GM12878 (cell line): ENCODE data around the gene SPTBN2. TPM values are rescaled to one million over a fixed set of nuclear protein-coding genes. Genes with fewer than 3 reads are reported as not detected.
A peak's percentile ranks its signal among the peaks of the same experiment; 100 is the strongest.

Source experiments
- BACH1 ChIP-seq: fragments of 450-650 bp; IDR thresholded peaks from 2 replicates; pipeline ENCODE4 v1.6.1; 2017; ENCODE audit warnings: mild to moderate bottlenecking, borderline replicate concordance
- BHLHE40 ChIP-seq, 2 experiments: fragments of 450-650 bp in 1 of 2; IDR thresholded peaks; 2 replicates each; pipeline ENCODE4 v1.6.1; 2011 to 2017; ENCODE audit warnings: low read depth in 2 of 2, borderline replicate concordance in 1 of 2, improper control_type of control experiment in 1 of 2, low read length in 1 of 2, mild to moderate bottlenecking in 1 of 2
- BMI1 ChIP-seq: fragments of 450-650 bp; IDR thresholded peaks from 2 replicates; pipeline ENCODE4 v1.6.1; 2016; ENCODE audit warnings: mild to moderate bottlenecking, moderate library complexity, borderline replicate concordance
- BRCA1 ChIP-seq: IDR thresholded peaks from 2 replicates; pipeline ENCODE4 v1.6.1; 2011; ENCODE audit warnings: low read depth, low read length, improper control_type of control experiment
- CHD2 ChIP-seq: IDR thresholded peaks from 2 replicates; pipeline ENCODE4 v1.6.1; 2011; ENCODE audit warnings: low read depth, low read length, improper control_type of control experiment, borderline replicate concordance
- CREB1 ChIP-seq: IDR thresholded peaks from 2 replicates; pipeline ENCODE4 v1.6.1; 2012; ENCODE audit warnings: low read depth, mild to moderate bottlenecking, inconsistent platforms
- EGR1 ChIP-seq, 2 experiments: IDR thresholded peaks; 1 replicate in 1 of 2; 2 replicates in 1 of 2; pipeline ENCODE4 v1.6.1; 2011 to 2012; ENCODE audit warnings: low read depth in 2 of 2, low read length in 2 of 2, borderline replicate concordance in 1 of 2, mild to moderate bottlenecking in 1 of 2, moderate library complexity in 1 of 2
- FOXK2 ChIP-seq: fragments of 450-650 bp; IDR thresholded peaks from 2 replicates; pipeline ENCODE4 v1.6.1; 2017; ENCODE audit warnings: mild to moderate bottlenecking, moderate library complexity
- JUND ChIP-seq: IDR thresholded peaks from 2 replicates; pipeline ENCODE4 v1.6.1; 2012; ENCODE audit warnings: low read depth, mild to moderate bottlenecking, low read length, improper control_type of control experiment, moderate library complexity
- KLF5 ChIP-seq: fragments of 450-650 bp; IDR thresholded peaks from 2 replicates; pipeline ENCODE4 v1.6.1; 2014; ENCODE audit warnings: mild to moderate bottlenecking; ENCODE audit not compliant: partially characterized antibody
- NRF1 ChIP-seq: conservative IDR thresholded peaks from 2 replicates; pipeline ENCODE4 v1.6.1; 2011; ENCODE audit warnings: mild to moderate bottlenecking, low read depth, low read length, improper control_type of control experiment
- PAX5 ChIP-seq: IDR thresholded peaks from 2 replicates; pipeline ENCODE4 v1.6.1; 2011; ENCODE audit warnings: low read depth, low read length, borderline replicate concordance
- PML ChIP-seq: IDR thresholded peaks from 2 replicates; pipeline ENCODE4 v1.6.1; 2012; ENCODE audit warnings: low read length, inconsistent platforms
- POLR2AphosphoS5 ChIP-seq: IDR thresholded peaks from 2 replicates; pipeline ENCODE4 v1.6.1; 2011; ENCODE audit warnings: mild to moderate bottlenecking, low read length, inconsistent platforms
- POU2F2 ChIP-seq: IDR thresholded peaks from 3 replicates; pipeline ENCODE4 v1.6.1; 2011; ENCODE audit warnings: low read depth, mild to moderate bottlenecking, low read length, borderline replicate concordance
- RAD21 ChIP-seq: IDR thresholded peaks from 2 replicates; pipeline ENCODE4 v1.6.1; 2011; ENCODE audit warnings: mild to moderate bottlenecking, low read depth, low read length, moderate library complexity; ENCODE audit not compliant: insufficient read depth
- RBBP5 ChIP-seq: fragments of 200-600 bp; sonication (generic); conservative IDR thresholded peaks from 2 replicates; pipeline ENCODE4 v1.6.1; 2016
- RELA ChIP-seq: fragments of 450-650 bp; IDR thresholded peaks from 2 replicates; pipeline ENCODE4 v1.8.0; 2014; ENCODE audit warnings: borderline replicate concordance; ENCODE audit not compliant: partially characterized antibody
- RUNX3 ChIP-seq: IDR thresholded peaks from 2 replicates; pipeline ENCODE4 v1.6.1; 2012; ENCODE audit warnings: low read length, inconsistent platforms
- SREBF2 ChIP-seq: IDR thresholded peaks from 2 replicates; pipeline ENCODE4 v1.6.1; 2012; ENCODE audit warnings: mild to moderate bottlenecking, low read length
- WRNIP1 ChIP-seq: IDR thresholded peaks from 2 replicates; pipeline ENCODE4 v1.6.1; 2011; ENCODE audit warnings: low read depth, low read length, improper control_type of control experiment, borderline replicate concordance
- ZBED1 ChIP-seq: IDR thresholded peaks from 2 replicates; pipeline ENCODE4 v1.6.1; 2016; ENCODE audit warnings: borderline replicate concordance
- polyA plus RNA-seq, 11 experiments: library from polyadenylated mRNA; depleted of rRNA in 4 of 11; unstranded in 6 of 11; stranded (reverse) in 5 of 11; fragments of >200 nt; fragmentation: Nextera tagmentation in 4 of 11; fragmentation: Illumina TruSeq in 1 of 11; extraction: Ambion mirVana in 4 of 11; extraction: Trizol in 1 of 11; gene quantifications; 1 replicate in 1 of 11; 2 replicates in 10 of 11; pipeline versions ENCODE4 v1.2.1 to v1.2.3, GENCODE V29; 2011 to 2016; ENCODE audit warnings: inconsistent platforms in 2 of 11, missing spikeins in 2 of 11, low read depth in 1 of 11
- total RNA-seq, 4 experiments: library from RNA; depleted of rRNA in 3 of 4; stranded (reverse); fragments of >200 nt in 3 of 4; fragmentation: Illumina TruSeq in 1 of 4; extraction: Trizol in 1 of 4; gene quantifications; 2 replicates each; pipeline versions ENCODE4 v1.2.1 to v1.2.3, GENCODE V29; 2013 to 2021
- TF ChIP-seq, protein P1 (sequence below): IDR thresholded peaks from 2 replicates; pipeline ENCODE4 v1.6.1; 2012; ENCODE audit warnings: low read depth, low read length, improper control_type of control experiment
- TF ChIP-seq, protein P2 (sequence below): IDR thresholded peaks from 2 replicates; pipeline ENCODE4 v1.6.1; 2011; ENCODE audit warnings: borderline replicate concordance, low read depth, mild to moderate bottlenecking, moderate library complexity, mixed read lengths, low read length; ENCODE audit not compliant: insufficient read depth; ENCODE audit errors: extremely low read length
- TF ChIP-seq, protein P3 (sequence below): fragments of 450-650 bp; IDR thresholded peaks from 2 replicates; pipeline ENCODE4 v1.6.1; 2017; ENCODE audit warnings: mild to moderate bottlenecking, moderate library complexity

Gene SPTBN2
- total and polyA plus RNA-seq, 10 of the 15 experiments (the other 5 are each of a cell fraction or from before 2014, with no cell fraction given): 0.38 to 1.0 (median 0.69) TPM; not detected in 5

DNA sequence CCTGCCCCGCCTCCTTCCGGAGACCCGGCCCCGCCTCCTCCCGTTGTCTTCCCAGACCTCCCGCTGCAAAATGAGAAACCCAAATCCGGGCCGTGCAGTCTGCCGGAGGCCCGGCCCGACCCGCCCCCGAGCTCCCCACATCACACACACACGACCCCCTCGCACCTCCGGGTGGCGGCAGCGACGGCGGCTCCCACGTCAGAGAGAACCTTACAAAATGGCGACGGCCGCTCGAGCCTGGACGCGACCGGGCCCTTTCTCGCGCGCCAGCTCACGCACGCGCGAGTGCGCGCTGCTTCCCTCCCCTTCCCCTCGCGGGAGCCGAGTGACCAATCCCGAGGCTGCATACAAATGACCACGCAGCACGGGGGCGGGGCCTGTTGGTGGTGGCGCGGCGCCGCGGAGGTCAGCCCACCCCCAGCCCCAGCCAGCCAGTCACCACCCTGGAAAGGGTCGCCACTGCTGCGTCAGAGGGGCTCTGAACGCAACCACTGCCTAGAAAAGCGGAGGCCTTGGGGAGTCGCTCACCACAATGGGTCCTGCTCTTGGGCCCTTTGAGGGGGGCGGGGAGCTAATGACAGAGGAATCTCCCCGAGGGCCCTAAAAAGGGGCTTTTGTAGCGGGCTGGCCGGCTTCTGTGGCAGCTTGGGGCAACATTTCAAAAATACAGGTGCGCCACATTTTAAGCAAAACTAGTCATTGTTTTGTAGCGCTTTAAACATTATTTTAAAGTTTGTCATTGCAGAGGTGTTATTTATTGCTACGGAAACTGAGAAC, 51.2 kb downstream of the SPTBN2 start, which contains the start of gene RBM4B (continued):
- TF ChIP-seq CHD2 (peak; percentile 97), WRNIP1 (no peak), POU2F2 (no peak; the same call in 1 of the 3 replicates), RBBP5 (no peak), BACH1 (peak; percentile 95), PAX5 (no peak), CREB1 (peak; percentile 88), BHLHE40 (IDR thresholded peaks at IDR 0.05; ENCODE audit: borderline replicate concordance in 1 of 2, low read depth in 2 of 2, low read length in 1 of 2) (peak; percentile 65 to 90; a peak in 2 of 4 replicates), JUND (no peak), BMI1 (no peak), RUNX3 (peak; percentile 51), KLF5 (peak; percentile 32), NRF1 (peak; percentile 75), RAD21 (0 out of 2 replicates have a peak, but pooled peaks have one; percentile 2), RELA (peak; percentile 67), EGR1 (IDR thresholded peaks at IDR 0.05; ENCODE audit: borderline replicate concordance in 1 of 2, low read depth in 2 of 2, low read length in 2 of 2) (peak in 1 of 2 experiments; percentile 48; a peak in 1 of 3 replicates), PML (peak; percentile 81; the same call in 1 of the 2 replicates), SREBF2 (peak; percentile 69), BRCA1 (peak; percentile 71), FOXK2 (no peak), ZBED1 (no peak), POLR2AphosphoS5 (peak; percentile 92)
- TF ChIP-seq, protein P1, sequence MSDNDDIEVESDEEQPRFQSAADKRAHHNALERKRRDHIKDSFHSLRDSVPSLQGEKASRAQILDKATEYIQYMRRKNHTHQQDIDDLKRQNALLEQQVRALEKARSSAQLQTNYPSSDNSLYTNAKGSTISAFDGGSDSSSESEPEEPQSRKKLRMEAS: peak; percentile 69
- TF ChIP-seq, protein P2, sequence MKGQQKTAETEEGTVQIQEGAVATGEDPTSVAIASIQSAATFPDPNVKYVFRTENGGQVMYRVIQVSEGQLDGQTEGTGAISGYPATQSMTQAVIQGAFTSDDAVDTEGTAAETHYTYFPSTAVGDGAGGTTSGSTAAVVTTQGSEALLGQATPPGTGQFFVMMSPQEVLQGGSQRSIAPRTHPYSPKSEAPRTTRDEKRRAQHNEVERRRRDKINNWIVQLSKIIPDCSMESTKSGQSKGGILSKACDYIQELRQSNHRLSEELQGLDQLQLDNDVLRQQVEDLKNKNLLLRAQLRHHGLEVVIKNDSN: no peak
- TF ChIP-seq, protein P3, sequence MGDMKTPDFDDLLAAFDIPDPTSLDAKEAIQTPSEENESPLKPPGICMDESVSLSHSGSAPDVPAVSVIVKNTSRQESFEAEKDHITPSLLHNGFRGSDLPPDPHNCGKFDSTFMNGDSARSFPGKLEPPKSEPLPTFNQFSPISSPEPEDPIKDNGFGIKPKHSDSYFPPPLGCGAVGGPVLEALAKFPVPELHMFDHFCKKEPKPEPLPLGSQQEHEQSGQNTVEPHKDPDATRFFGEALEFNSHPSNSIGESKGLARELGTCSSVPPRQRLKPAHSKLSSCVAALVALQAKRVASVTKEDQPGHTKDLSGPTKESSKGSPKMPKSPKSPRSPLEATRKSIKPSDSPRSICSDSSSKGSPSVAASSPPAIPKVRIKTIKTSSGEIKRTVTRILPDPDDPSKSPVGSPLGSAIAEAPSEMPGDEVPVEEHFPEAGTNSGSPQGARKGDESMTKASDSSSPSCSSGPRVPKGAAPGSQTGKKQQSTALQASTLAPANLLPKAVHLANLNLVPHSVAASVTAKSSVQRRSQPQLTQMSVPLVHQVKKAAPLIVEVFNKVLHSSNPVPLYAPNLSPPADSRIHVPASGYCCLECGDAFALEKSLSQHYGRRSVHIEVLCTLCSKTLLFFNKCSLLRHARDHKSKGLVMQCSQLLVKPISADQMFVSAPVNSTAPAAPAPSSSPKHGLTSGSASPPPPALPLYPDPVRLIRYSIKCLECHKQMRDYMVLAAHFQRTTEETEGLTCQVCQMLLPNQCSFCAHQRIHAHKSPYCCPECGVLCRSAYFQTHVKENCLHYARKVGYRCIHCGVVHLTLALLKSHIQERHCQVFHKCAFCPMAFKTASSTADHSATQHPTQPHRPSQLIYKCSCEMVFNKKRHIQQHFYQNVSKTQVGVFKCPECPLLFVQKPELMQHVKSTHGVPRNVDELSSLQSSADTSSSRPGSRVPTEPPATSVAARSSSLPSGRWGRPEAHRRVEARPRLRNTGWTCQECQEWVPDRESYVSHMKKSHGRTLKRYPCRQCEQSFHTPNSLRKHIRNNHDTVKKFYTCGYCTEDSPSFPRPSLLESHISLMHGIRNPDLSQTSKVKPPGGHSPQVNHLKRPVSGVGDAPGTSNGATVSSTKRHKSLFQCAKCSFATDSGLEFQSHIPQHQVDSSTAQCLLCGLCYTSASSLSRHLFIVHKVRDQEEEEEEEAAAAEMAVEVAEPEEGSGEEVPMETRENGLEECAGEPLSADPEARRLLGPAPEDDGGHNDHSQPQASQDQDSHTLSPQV: no peak
